GM21737 (cell line): ENCODE data around the gene FRMD4B.

Source experiments
- ATAC-seq: cut with Tn5 transposase; IDR thresholded peaks from one replicate; pipeline ENCODE4 v1.9.1; 2021; ENCODE audit warnings: mild to moderate bottlenecking, moderate library complexity; ENCODE audit not compliant: unreplicated experiment

Gene FRMD4B

DNA sequence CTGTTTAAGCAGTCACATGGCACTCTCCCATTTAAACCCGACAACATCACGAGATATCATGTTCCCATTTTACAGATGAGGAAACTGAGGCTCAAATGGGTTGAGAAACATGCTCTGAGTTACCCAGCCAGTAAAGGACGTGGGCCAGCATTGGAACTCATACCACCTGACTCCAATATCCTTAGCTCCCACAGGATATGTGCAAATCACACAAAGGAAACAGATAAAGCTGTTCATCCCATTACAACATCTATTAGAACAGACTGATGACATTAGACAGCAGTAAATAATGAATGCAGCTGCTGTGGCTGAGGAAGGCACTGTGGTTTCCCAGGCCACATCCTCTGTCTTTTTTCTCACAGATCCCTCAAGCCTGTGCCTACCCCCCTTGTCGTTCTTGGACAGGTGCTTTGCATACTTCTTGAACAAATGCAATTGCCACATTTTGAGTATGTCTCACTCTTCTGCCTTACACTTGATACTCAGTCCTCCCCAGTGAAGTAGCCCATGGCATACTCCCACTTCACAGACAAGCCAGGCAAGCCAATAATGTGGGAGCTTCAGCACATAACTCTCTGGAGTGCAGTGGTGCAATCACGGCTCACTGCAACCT lies 17.7 kb downstream of the FRMD4B start:
- ATAC-seq: peak; percentile 99

DNA sequence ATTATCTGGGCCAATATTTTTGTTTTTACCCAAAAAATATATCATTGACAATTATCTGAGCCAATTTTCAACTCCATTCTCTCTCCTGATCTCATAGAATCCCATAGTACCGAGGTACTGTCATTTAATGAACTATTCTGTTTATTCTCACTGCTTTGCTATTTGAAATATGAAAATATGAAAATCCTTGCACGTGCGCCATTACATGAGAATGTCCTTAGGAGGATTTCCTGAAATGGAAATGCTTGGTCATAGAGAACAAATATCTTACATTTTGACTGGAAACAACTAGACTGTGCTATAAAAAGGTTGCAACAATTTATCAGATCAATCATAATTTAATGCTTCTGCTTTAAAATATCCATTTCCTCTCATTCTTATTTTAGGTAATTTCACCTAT lies 18.3 kb downstream of the FRMD4B start:
- no peak for ATAC-seq

DNA sequence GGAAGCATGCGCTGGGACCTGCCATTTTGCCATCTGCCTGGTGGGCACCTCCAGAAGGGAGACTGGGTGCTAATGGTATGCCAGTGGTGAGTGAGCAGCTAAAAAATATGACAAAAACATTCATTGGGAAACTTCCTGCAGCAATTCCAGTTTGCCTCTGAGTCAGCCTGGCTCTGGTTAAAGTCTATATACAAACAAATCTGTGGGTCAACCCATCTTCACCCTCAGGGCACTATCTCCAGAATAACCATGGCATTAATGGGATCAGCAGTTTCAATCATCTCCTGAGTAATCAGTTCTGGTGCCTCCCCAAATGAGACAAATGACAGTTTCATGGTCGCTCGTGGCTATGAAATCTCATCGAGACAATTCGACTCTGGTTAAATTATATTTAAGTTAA lies 21.5 kb downstream of the FRMD4B start:
- no peak for ATAC-seq

DNA sequence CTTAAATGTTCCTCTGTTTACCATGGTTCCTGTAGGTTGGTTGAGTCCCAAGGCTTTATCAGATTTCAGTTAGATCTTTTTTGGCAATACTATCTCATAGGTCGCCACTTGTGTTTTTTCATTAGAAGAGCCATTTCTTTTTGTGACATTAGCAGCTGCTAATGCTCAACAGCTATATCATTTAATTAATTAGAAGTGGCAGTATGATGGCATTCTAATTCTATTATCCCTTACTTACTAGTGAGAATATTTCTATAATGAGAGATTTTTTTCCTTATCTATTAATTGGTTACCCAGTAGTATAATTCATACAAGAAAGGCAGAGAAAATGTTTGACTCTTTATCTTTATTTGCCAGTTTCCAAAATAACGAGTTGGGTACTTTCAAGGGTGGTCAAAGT lies 25.2 kb downstream of the FRMD4B start:
- ATAC-seq: no peak

DNA sequence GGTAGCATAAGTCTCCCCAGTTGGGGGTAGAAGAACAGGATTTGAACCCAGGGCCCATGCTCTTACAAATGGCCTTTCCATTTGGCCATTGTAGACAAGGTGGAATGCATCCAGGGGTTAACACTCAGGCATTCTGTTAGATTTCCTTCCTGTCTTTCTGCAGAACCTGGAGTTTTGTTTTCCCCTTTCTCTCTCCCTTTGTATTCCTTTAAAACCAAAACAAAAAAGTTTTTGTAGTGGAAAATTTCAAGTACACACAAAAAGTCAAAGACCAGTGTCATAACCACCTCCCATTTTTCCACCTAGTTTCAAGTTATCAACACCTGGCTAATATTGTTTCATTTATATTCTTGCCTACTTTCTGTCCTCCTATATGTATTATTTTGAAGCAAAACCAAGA lies 26.0 kb downstream of the FRMD4B start:
- ATAC-seq: no peak

DNA sequence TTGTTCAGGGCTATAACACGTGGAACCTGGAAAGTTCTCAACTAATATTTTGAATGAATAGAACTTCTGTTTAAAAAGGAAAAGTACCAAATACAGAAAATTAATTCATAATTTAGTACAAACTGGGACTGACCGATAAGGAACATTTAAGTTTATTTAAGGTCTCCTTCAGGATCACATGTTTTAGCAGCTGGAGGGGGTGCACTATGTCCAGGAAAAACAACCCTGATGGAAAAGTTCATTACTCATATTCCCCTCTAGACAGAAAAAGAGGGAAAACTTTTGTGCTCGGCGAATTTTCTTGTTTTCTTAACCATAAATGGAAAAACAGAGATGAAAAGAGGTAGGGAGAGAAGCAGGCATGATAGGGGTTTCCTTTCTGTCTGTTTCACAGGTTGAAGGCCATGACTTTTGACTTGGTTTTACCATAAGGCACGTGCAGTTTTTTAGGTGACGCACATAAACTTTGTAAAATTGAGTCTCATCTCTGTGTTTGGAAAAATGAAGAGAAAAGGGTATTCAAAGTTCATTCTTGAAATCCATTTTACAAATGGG lies 26.5 kb downstream of the FRMD4B start:
- no peak for ATAC-seq

DNA sequence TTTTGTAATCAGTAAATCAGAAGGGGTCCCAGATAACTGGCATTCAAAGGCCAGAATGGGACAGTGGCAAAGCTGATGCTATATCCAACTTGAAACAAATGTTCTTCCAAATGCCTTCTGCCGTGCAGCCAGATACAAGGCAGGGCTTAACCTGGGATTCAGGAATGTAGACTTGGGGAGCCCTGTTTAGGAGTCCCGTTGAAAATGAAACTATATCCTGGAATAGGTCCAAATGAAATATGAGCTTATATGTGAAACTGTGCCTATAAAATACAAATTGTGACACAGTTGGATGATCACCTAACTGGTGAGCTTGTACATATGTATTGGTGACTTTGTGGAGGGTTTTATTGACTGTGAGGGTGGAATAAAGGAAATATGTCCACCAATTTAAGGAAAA lies 28.7 kb downstream of the FRMD4B start:
- no peak for ATAC-seq

DNA sequence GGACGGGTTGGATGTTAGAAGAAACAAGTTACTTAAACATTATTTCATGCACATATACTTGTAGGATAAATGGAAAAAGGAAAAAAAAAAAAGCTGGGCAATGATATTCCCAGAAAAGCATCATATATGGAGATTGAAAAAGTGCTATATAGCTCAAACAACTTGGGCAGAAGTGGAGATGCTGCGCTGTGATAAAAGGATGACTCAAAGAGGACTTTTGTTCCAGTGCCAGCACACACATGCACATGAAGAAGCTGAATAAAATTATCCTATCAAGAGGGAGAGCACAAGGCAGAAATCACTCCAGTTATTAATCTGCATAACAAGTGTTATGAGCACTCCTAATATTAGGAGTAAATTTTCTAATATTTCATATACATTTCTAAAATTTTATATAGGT lies 30.9 kb downstream of the FRMD4B start:
- no peak for ATAC-seq

DNA sequence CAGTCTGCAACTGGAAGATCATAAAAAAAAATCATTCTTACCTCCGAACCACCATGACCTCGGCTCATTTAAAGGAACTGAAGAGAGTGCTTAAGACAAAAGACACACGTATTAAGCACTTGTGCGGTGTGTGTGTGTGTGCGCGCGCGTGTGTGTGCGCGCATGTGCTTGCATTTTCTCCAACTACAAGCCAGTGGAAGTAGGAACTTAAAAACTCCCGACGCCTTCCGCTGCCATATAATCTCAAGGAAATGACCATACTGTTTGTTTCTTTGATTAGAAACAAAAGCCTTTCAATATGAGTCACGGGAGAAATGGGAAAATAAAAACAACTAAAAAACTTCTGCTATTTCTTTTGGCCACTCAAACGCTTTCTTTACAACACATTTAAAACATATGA lies 32.4 kb downstream of the FRMD4B start:
- no peak for ATAC-seq

DNA sequence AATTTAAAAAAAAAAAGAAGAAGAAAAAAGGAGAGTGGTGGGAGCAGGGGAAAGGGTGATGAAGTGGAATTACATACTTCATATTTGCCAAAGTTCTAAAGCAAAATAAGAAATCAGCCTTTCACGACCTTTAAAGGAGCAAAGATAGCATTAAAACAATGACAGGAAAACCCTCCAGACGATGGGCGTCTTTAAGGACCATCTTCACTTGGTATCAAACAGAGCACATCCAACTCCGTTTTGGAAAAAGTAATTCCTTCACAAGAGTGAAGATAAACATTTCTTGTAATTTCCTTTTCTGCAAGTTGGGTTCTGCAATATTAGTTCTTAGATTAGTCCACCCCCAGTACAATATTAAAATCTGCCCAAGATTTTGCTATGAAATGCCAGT lies 32.8 kb downstream of the FRMD4B start:
- ATAC-seq: no peak

DNA sequence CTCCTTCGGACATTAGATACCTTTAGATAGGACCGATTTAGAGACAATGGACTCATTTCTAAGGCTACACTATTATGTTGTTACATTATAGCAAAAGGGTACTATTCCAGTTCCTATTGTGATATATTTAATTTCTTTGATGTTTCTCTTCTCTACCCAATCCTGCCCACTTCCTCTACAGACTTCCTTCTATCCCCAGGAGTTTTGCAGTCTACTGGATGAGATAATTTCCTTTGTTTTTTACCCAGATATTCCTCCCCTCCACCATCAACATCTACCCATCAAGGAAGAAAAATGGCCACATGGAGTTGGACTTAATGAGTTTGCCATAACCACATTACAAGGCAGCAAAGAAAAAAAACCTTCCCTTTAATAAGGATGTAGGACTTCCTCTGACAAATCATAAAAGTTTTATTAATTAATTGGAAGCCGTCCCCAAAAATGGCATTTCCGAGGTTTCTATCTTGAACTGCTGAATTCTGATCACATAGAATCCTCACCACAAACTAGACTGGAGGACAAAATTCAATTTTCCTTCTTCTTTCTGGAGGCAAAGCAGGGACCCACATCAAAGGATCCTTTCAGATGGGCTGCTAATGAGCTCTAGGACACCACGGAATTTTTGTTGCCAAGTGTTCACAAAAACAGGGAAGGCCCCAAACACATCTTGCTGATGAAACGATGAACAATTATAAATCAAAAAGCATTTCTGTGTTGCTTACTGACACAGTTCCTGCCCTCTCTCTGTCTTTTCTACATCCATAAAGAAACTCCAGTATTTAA lies 33.4 kb downstream of the FRMD4B start:
- ATAC-seq: no peak

DNA sequence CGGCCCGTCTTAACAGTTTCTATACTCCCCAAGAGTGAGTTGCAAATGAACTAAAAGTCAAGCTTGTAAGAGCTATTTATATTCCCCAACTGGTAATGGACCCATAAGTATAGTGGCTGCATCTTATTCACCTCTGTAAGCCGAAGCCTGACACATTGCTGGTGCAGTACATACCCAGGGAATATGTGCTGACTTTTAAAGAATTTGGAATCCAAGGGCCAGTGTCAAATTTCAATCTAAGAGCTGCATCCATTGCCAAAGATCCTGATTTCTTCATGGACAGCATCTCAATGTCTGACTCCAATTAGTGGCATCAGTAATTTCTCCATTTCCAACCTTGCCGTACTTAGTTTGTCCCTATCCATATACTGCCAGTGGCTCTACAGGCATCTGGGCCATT lies 42.0 kb downstream of the FRMD4B start:
- no peak for ATAC-seq

DNA sequence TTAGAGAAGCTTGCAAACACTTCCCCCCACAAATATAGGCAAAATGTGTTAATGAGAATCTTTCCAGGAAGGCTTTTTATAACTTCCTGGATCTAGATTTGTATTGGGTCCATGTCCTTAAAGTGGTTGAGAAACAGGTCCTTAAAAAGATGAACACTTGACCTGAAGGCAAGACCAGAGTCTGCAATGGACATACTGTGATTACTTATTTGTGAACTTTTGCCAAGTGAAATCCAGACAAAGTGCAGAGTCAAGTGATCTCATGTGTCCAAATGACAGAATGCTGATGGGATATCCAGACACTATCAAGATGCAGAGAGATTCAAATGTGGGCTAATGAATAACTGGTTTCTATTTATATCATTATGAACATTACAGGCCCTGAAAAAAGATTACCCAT lies 43.8 kb downstream of the FRMD4B start:
- no peak for ATAC-seq

DNA sequence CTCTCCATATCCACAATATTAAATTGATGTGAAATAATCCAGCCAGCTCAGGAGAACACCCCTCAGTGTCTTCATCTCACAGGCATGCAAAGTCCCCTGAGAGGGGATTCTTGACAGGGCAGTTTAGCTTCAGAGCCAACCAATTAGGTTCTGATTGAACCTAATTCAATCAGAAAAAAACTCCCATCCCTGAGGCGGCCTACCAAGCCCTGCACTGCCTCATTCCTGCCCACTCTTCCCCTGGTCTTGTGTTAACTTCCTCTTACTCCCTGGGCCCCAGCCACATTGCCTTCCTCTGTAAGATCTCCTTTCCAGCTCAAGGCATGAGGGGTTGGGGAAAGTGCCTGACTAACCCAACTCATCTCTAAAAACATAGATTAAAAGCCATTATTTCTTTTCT lies 46.1 kb downstream of the FRMD4B start:
- no peak for ATAC-seq

DNA sequence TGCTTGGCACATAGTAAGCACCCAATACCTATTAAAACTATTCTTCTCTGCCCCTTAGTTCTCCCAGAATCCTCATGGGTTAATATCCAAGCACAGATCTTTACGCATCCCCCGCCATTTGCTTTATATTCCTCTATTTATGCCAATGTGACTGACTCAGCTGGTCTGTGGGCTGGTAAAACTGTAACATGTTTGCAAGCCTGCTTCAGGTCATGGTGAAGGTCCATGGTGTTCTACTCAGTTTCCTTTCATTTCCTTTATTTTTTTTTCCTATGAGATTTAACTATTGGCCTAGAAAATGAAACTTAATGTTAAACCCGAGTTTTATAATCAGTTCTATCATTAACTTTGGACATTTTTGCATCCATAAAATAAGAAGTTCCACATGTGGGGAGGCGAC lies 47.0 kb downstream of the FRMD4B start:
- no peak for ATAC-seq

DNA sequence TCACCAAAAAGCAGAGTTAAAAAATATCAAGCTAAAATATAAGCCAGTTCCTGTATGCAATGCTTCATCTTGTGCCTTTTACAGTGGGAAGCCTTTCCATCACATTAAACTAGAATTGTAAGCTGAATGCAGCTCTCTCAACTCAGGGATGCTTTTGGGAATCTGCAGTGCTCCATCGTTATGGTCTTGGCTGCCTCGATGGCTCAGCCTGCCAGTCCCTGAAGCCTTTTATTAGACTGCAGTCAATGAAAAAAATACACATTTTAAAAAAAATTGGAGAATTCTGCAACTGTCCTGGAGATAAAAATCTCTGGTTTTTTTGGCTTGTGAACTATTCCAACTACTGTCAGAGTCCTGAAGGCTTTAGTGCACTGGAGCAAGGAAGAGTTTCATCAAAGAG lies 53.0 kb downstream of the FRMD4B start:
- no peak for ATAC-seq

DNA sequence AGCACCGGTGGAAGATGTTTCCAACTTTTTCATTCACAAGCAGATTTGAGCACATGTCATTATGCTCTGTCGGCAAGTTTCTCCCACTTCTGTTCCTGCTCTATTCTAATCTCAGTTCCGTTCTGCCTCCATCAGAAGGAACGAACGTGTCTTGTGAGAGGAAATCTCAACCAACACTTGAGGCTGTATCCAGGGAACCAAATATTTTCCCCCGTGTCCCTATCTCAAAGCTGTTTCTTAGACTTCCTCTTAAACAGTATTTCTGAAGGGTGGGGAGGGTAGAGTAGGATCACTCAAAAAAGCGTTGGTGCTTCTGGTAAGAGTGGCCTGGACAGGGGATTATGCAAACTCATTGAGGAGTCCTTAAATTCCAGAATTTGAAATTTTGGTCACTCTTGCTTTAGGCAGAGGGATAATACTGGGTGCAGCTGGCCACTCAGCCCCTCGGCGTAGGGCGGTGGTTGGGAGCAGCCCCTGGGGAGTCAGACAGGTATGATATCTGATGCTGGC lies 54.9 kb downstream of the FRMD4B start:
- ATAC-seq: no peak

DNA sequence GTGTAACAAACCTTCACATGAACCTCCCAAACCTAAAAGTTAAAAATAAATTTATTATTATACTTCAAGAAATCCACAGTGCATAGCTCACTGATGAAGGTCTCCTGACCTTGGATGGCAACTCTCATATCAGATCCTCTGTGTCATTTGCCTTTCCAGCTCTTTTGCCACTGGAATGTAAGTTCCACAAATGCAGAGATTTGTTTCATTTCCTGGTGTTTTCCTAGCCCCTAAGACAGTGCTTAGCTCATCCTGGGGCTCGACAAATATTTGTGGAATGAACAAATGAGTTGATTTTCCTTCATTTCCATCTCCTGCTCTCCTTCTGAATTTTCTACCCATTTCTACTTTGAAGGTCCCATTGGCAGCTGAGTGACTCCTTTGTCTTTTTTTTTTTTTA lies 56.0 kb downstream of the FRMD4B start:
- no peak for ATAC-seq

DNA sequence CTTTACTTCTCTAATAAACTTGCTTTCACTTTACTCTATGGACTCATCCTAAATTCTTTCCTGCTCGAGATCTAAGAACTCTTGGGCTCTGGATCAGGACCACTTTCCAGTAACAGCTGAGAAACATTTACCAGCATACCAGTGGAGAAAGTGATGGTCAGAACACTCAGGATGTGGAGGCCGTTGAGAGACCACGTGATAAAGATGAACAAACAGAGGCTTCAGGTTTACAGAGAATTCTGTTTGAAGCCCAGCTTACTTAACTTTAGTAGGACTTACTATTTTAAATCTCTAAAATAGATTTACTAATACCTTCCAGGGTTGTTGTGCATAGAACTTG lies 57.0 kb downstream of the FRMD4B start:
- ATAC-seq: no peak

DNA sequence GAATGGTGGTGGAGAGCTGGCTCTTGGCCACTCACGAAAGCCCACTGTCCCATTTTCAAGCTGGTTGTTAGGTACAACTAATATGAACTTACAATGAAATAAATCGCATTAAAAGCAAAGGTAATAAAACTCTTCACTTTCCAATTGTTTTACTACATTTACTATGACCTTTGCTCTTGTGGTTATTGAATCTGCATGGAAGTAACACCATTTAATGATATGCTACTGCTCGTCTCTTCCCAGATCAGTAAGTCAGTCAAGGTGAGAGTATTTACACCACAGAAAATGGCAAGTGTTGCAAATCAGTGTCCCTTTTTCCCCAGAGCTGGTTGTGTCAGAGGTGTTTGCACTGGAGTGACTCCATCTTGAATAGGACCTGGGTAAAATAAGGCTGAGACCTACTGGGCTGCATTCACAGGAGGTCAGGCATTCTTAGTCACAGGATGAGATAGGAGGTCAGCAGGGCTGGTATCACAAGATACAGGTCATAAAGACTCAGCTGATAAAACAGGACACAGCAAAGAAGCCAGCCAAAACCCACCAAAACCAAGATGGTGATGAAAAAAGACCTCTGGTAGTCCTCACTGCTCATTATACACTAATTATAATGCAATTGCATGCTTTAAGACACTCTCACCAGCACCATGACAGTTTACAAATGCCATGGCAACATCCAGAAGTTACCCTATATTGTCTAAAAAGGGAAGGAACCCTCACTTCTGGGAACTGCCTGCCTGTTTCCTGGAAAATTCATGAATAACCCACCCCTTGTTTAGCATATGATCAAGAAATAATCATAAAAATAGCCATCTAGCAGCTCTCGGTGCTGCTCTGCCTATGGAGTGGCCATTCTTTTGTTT lies 57.6 kb downstream of the FRMD4B start:
- ATAC-seq: no peak

DNA sequence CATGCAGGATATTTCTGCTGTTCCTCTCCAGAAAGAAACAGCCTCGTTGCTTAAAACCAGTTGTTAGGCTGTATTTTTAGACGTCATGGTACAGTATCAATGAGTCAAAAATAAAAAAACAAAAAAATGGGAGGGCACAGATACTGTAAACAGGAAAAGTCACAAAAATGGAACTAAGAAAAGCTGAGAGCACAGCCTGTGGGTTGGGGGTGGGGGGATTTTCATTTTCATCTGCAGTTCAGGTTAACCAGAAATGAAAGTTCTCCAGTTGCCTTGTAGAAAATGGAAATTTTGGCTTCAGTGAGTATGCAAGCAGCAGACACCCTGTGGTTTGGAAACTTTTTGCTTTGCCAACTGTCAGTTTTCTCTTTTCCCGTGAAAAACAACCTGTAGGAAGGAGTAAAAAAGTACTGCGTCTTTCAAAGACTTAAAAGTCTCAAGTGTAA lies 59.0 kb downstream of the FRMD4B start:
- peak; percentile 90 for ATAC-seq
